Measurements from ENCODE around the gene DDX54. TPM values are rescaled to one million over a fixed set of nuclear protein-coding genes. Genes with fewer than 3 reads are reported as not detected.
"Not testable (repeated sequence)": the region's sequence is repeated elsewhere in the genome, so short reads cannot be mapped to it uniquely, and the experiment has no call there.

The DDX54 gene
- total RNA-seq, 2 donors from 2014 or later, result 37.0 to 47.6 TPM

DNA sequence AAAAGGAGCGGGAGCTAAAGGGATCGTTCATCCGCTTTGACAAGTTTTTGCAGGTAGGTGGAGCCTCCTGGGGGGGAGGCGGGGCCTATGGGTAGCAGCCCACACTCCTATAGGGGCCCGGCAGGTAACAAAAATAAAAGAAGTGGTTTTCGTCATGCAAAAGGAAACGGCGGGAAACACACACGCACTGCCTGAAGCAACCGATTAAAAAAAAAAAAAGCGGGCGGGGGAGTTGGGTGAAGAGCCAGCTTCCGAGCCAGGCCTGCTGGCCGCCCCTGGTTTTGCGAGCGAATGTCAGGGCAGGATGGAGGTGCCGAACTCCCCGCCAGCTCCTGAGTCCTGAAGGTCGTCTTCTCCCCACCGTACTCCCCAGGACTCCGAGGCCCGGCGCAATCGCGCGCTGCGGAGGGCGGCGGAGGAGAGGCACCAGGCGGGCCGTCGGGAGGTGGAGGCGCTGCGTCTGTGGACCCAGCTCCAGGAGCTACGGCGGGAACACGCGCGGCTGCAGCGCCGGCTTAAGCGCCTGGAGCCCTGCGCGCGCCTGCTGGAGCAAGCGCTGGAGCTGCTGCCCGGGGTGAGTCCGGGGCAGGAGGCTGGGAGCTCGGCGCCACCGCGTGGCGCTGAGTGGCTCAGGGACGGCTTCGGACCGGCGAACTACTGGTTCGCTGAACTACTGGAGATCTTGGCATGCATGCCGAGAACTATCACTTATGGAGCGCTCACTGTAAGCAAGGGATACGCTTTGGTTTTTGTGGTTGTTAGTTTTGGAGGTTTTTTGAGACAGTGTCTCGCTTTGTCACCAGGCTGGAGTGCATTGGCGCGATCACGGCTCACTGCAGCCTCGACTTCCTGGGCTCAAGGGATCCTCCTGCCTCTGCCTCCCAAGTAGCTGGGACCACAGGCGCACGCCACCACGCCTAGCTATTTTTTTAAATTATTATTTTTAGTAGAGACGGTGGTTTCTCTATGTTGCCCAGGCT is 32.2 kb downstream of the DDX54 start:
- peak; percentile 90 for DNase-seq (ENCODE audit: low spot score)
- intact Hi-C loops (cut with DNase I), result loop anchor here (5.0 to 10.0 kb wide), 2 partner anchors 108 to 111 kb away; no protein-coding TSS in a partner anchor

DNA sequence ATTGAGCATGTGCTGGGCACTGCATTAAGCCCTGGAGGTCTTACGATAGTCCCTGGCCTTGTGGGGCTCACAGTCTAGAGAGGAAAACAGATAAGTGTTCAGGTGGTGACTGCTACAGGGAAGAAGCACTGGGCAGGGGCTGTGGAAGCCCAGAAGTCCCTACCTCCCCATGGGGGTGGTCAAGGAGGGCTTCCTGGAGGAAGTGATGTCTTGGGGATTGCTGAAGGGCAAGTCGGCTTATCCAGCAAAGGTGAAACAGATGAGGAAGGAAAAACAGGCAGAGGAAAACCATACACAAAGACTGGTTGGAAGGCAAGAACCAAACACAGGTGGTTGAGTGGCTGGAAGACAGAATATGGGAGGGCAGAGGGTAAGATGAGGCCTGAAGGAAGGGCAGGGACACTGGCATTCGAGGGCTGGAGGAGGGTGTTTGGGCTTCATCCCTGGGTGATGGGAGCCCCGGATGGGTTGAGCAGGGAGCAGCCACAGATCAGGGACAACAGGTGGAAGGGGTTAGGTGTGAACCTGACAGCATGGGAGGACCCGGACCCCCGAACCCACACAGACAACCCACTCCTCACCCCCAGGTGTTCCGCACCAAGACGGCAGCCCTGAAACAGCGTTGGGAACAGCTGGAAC is 33.0 kb downstream of the DDX54 start:
- intact Hi-C loops (cut with DNase I), result loop anchor here (5.0 to 10.0 kb wide), 2 partner anchors 108 to 110 kb away; no protein-coding TSS in a partner anchor
- DNase-seq (ENCODE audit: low spot score), result no peak

DNA sequence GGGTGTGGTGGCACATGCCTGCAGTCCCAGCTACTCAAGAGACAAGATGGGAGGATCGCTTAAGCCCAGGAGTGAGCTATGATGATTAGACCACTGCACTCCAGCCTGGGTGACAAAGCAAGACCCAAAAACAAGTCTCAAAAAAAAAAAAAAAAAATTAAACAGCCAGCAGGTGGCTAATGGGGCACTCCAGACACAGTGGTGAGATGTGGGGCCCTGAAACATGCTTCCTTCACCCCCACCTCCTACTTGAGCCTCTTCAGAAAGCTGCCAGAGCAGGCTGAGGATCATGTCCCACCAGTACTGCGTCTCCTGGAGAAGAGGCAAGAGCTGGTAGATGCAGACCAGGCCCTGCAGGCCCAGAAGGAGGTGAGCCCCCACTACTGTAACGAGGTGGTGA is 33.6 kb downstream of the DDX54 start:
- intact Hi-C loops (cut with DNase I), result loop anchor here (5.0 to 10.0 kb wide), 2 partner anchors 107 to 109 kb away; no protein-coding TSS in a partner anchor
- no peak for DNase-seq (ENCODE audit: low spot score)

DNA sequence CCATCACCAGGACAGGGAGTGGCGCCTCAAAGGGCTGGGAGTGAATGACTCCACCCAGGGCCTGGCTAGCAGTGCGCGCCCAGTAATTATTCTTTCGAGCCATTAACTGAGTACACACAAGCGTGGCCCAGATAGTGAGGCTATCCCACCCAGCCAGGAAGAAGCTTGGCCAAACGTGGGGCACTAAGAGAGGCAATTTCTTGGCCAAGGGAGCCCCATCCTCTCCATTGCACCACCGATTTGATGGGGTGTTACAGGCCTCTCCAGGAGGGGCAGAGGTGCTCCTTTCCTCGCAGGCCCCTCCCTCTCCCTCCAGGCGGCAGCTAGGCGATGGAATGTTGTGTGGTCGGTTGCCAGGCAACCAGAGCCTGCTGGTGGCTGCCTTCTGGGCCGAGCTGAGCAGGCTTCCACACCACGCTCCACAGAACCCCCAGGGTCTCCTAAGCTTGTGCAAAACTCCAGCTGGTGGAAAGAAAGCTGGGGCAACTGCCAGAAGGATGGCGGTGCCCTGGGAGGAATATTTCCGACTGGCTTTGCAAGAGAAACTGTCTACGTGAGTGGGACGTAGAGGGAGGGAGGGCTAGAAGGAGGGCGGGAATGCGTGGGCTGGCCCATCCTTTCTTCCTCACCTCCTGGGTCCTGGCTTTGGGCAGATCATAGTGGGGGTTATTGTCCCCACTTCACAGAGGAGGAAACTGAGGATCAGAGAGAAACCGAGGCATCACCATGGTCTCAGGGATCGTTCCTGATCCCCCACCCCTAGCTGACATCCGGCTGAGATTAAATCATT is 35.7 kb downstream of the DDX54 start, which contains the start of gene CFAP73:
CFAP73 (plus strand) TSS at position 364 of the 790 bp plus-strand sequence; CDS start at position 498, 134 bp downstream.
- intact Hi-C loops (cut with DNase I), result loop anchor here (5.0 to 10.0 kb wide), 2 partner anchors 105 to 107 kb away; no protein-coding TSS in a partner anchor
- DNase-seq (ENCODE audit: low spot score), result no peak

DNA sequence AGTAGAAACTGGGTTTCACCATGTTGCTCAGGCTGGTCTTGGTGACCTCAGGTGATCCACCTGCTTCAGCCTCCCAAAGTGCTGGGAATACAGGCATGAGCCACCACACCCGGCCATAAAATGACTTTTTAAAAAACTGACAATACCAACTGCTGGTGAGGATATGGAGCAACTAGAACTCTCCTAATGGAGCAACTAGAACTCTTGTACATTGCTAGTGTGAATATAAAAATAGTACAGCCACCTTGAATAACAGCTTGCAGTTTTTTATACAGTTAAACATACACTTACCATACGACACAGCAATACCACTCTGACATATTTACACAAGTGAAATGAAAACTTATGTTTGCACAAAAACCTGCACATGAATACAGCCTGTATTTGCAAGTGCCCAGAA is 38.3 kb downstream of the DDX54 start:
- no peak for DNase-seq (ENCODE audit: low spot score)
- intact Hi-C loops (cut with DNase I), result no loop called here

DNA sequence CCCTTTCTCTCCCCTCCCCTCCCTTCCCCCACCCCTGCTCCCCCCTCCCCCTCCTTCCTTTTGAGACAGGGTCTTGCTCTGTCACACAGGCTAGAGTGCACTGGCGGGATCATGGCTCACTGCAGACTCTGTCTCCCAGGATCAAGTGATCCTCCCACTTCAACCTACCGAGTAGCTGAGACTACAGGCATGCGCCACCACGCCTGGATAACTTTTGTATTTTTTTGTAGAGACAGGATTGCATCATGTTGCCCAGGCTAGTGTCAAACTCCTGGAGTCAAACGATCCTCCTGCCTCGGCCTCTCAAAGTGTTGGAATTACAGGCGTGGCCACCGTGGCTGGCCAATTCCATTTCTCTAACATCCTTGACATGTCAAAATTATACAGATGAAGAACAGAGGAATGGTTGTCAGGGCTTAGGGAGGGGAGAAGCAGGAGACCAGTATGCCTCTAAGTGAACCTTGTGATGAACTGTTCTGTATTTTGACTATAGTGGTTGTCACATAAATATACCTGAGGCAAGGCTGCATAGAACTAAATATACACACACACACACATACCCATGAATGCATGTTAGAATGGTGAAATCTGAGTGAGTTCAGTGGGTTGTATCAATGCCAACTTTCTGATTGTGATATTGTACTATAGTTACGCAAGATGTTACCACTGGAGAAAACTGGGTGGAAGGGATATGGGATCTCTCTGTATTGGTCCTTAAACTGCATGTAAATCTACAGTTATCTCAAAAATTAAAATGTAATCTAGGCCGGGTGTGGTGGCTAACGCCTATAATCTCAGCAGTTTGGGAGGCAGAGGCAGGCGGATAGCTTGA is 39.3 kb downstream of the DDX54 start:
- intact Hi-C loops (cut with DNase I), result no loop called here
- DNase-seq (ENCODE audit: low spot score), result no peak

DNA sequence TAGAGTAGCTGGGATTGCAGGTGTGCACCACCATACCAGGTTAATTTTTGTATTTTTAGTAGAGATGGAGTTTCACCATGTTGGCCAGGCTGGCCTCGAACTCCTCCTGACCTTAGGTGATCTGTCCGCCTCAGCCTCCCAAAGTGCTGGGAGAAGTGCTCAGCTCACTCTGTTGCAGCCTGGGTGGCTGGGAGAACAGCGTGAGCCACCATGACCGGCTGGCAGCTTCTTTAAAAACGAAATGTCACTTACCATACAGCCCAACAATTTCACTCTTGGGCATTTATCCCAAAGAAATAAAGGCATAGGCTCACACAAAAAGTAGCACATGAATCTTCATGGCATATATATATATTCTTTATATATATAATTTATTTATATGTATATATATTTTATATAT is 40.5 kb downstream of the DDX54 start:
- no peak for DNase-seq (ENCODE audit: low spot score)
- intact Hi-C loops (cut with DNase I), result no loop called here

DNA sequence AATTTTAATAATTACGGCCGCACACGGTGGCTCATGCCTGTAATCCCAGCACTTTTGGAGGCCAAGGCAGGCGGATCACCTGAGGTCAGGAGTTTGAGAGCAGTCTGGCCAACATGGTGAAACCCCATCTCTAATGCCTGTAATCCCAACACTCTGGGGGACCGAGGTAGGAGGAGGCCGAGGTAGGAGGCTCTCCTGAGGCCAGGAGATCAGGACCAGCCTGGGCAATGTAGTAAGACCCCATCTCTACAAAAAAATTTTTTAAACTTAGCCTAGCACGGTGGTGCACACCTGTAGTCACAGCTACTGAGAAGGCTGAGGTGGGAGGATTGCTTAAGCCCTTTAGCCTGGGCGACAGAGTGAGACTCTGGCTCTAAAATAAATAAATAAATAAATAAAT is 41.3 kb downstream of the DDX54 start:
- intact Hi-C loops (cut with DNase I), result no loop called here
- no peak for DNase-seq (ENCODE audit: low spot score)

DNA sequence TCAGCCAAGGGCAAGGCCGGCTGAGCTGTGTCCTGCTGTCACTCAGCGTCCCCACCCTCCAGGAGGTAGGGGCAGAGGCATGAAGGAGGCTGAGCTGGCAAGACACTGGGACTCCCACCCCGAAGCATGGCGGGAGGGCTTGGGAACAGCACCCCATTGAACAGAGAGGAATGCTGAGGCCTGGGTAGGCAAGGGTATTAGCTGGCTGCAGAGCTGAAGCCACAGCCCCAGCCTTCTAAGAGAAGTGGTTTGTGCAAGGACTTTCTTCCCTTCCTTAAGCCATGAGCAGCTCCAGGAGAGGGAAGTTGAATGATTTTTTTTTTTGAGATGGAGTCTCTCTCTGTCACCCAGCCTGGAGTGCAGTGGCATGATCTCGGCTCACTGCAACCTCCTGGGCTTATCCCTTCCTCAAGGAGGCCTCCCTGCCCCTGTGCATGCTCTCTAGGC is 42.4 kb downstream of the DDX54 start:
- no peak for DNase-seq (ENCODE audit: low spot score)
- intact Hi-C loops (cut with DNase I), result no loop called here

DNA sequence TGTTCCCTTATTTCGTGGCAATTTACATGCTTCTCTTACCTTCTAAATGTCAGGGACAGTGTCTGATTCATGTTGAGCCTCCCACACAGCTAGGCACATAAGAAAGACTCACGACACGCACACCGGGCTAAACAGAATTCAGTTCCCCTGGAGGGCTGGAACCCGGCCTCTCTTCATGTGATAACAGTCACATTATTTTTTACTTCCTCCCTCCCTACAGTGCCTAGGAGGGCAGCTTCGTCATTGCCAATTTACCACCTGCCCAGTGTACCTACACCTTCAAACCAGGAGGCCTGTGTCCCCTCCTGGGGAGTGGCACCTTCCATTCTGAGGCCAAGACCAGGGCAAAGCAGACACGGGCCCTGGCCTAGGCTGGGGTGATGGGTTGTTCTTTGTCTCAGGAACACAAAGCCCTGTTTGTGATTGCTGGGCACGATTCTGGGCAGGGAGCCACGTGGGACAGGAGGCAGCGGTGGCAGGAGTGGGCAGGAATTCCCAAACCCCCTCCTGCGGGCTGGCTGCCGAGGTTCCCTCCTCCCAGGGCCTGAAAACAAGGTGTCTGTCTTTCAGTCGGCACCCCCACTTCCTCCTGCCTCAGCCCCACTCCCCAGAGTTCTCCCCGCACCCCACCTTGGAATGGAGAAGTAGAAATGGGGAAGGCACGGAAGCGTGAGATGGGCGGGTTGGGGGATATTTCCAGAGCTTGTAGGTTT is 42.9 kb downstream of the DDX54 start:
- no peak for DNase-seq (ENCODE audit: low spot score)
- intact Hi-C loops (cut with DNase I), result no loop called here

DNA sequence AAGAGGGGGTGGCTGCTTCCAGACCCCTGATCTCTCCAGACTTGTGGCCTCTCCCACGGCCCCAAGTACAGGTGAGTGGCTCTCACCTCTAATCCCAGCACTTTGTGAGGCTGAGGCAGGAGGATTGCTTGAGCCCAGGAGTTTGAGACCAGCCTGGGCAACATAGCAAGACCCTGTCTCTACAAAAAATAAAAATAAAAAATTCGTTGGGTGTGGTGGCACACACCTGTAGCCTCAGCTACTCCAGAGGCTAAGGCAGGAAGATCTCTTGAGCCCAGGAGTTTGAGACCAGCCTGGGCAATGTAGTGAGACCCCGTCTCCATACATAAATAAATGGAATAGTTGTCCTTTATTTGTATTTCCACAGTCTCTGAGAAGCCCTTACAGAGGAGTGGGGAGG is 43.6 kb downstream of the DDX54 start:
- intact Hi-C loops (cut with DNase I); DNase-seq (ENCODE audit: low spot score): not testable (repeated sequence)

DNA sequence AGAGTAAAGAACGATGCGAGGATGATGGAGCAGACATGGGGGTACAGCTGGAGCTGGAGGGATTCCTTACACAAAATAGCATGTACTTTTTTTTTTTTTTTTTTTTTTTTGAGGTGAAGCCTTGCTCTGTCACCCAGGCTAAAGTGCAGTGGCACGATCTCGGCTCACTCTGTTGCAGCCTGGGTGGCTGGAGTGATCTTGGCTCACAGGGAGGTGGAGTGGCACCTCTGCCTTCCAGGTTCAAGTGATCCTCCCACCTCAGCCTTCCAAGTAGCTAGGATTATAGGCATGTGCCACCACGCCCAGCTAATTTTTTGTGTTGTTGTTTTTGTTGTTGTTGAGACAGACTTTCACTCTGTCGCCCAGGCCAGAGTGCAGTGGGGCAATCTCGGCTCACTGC is 44.6 kb downstream of the DDX54 start:
- no peak for DNase-seq (ENCODE audit: low spot score)
- intact Hi-C loops (cut with DNase I), result no loop called here

DNA sequence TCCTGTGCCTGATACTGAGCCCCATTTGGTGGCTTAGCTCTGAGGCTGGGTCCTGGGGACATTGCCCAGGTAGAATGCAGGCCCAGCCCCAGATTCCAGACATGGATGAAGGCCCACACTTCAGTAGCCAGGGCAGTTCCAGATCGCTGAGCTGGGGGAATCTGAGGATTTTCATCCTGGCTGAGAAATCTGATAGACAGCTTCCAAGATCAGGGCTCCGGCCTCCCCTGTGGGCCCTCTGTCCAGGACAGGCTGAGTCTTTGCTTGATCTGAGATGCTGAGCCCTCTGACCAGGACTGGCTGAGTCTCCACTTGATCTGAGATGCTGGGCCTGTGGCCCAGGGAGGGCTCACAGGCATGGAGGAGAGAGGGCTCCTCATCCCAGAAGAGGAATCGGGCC is 46.5 kb downstream of the DDX54 start:
- intact Hi-C loops (cut with DNase I), result no loop called here
- no peak for DNase-seq (ENCODE audit: low spot score)

DNA sequence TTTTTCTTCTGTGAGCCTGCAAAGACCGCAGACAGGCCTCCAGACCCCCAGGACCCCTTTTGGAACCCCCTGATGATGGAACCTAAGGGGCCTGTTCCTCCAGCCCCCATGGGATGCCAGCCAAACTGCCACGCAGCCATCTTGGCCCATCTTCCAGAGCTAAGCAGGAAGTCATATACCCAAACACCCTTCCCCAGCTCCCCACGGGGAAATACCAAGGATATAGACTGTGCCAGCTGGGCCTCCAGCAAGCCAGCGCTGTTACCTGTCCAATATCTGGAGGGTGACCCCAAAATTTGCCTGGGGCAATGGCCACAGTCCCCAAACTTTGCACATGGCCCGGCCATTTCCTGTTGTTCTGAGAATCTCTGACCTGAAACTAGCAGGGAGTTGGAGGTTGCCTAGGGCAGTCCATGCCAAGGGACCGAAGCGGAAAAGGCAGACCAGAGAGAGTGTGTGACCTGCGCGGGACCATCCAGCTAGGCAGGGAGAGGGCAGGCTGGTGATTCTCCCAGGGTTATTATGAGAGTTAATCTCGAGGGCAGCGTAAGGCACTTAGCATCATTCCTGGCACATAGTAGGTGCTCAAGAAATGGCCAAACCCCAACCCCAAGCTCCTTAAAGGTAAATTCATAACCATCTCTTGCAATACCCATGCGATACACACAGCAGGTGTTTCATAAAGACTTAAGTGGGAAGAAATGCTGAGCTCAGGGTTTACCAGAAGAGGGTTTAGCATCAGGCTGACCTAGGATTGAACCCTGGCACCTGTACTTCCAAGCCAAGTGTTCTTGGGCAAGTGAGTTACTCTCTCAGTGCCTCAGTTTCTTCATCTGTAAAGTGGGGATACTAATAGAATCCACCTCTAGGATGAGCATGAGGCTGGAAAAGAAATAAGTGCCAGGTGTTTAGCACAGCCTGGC is 47.2 kb downstream of the DDX54 start:
- intact Hi-C loops (cut with DNase I), result no loop called here
- DNase-seq (ENCODE audit: low spot score), result no peak

DNA sequence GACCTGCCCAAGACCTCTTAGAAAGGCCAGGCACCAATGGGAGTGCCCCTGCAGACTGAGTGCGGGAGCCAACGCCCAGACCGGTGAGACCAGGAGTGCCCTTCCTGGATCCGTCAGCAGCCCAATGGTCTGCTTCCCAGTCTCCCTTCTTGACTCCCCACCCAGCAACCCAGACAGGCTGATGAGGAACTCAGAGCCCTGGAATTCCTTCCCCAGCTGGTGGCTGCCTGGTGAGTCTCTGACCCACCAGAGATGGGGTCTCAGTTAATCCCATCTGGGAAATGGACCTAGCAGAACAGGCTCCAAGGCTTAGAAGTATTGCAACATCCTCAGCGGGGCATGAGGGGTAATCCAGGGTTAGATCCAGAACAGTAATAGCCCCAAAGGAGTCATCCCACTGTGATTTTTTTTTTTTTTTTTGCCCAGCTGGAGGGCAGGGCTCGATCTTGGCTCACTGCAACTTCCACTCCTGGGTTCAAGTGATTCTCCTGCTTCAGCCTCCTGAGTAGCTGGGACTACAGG is 48.2 kb downstream of the DDX54 start:
- no peak for DNase-seq (ENCODE audit: low spot score)

DNA sequence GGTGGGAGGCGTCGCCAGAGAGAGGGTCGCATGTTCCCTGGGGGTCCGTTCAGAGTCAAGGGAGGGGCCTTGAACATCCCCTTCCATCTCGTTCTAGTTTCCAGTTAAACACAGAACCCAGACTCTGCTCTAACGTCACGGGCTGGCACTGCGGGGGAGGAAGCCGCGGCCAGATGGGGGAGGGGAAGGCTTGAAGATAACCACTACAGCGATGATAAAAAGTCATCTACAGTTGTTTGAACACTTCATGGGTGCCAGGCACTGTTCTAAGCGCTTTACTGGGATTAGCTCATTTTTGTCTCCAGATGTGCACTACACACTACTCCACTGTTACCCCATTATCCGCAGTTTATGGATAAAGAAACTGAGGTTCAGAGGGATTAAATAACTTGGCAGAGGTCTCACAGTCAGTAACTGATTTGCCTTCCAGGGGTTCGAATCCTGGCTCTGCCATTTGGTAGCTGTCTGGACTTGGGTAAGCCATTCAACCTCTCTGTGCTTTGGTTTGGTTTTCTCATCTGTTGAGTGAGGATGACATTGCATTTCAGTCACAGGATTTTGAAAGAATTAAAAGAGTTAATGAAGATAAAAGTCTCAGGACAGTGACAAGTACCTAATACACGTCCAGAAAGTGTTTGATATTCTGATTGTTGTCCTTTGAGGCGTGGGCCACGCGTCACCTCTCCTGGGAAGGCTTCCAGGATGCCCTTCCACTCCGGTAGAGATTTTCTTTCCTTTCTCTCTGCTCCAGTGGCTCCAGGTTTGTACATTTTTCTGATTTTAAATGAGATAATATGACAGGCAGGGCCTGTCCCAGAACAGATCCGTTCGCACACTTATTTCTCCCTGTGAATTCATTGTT is 48.9 kb downstream of the DDX54 start:
- no peak for DNase-seq (ENCODE audit: low spot score)
- intact Hi-C loops (cut with DNase I), result no loop called here

More for the DNA sequence above, 48.2 kb downstream of the DDX54 start:
- intact Hi-C loops (cut with DNase I), result no loop called here
